Measurements from ENCODE around the gene CEP57L1.
A peak's percentile ranks its signal among the peaks of the same experiment; 100 is the strongest.
"Not testable (repeated sequence)": the region's sequence is repeated elsewhere in the genome, so short reads cannot be mapped to it uniquely, and the experiment has no call there.

CEP57L1 gene

DNA sequence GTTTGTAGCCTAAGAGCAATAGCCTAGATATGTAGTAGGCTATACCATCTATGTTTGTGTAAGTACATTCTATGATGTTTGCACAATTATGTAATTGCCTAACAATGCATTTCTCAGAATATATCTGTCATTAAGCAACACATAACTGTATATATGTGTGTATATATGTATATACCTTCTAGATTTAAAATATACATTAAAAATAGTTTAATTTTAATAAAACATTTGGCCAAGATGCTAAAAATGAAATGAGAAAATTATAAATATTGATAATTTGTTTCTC, 21.2 kb upstream of the CEP57L1 start:
- DNase-seq, result no peak

DNA sequence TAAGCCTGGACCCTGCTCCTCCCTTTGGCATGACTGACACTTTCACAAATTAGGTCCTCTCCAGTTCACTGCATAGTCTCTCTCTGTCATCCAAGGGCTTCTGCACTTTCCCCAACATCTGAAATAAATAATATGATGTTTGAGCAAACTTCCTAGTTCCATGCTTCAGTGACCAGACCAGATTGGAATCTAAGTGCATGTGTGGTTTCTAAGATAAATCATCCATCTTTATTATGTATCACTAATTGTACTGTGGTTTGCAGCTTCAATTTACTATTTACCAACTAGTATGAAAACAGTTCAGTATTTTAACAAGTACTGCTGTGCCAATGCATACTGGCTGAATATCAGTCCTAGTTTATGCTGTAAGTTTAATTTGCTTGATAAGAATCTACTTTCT, 19.4 kb upstream of the CEP57L1 start:
- DNase-seq, result no peak

DNA sequence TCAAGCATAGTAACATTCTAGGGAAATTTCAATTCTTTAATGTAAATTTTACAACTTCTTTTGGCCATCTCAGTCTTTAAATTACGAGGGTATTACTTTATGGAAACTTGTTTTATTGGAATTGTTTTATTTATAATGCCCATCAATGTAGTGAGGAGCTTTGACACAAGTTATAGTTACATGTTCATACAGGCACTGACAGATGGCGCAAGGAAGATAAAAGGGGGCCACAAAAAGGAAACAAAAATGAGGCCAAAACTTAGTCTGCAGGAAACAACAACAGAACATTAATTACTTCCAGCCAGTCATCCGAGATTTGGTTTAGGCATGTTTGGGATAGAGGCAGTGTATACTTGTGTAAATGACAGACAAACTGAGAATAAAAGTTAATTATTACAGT, 18.9 kb upstream of the CEP57L1 start:
- DNase-seq, result no peak

DNA sequence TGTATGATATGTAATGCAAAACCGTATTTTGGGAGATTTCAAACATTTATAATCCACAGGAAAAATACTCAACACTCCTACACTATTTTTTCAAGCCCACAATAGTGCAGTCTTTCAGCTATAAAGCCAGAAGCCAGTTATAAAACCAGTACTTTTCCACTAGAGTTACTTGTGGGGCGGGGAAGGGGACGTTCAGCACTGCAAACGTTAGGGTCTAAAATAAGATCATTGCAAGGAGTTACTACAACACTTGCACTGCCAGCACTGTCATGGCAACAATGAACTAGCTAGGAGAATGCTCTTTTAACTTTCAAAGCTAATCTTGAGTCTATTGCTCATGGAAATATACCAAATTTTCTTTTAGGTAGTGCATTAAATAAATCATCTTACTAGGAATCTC, 15.3 kb upstream of the CEP57L1 start:
- DNase-seq, result no peak

DNA sequence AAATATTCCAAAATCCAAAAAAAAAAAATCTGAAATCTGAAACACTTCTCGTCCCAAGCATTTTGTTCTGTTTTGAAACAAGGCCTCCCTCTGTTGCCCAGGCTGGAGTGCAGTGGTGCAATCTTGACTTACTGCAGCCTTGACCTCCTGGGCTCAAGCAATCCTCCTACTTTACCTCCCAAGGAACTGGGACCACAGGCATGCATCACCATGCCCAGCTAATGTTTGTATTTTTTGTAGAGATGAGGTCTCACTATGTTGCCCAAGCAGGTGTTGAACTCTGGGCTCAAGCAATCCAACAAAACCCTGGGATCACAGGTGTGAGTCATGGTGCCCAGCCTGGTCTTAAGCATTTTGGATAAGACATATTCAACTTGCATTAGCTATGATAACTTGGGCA, 14.3 kb upstream of the CEP57L1 start:
- DNase-seq, result no peak

DNA sequence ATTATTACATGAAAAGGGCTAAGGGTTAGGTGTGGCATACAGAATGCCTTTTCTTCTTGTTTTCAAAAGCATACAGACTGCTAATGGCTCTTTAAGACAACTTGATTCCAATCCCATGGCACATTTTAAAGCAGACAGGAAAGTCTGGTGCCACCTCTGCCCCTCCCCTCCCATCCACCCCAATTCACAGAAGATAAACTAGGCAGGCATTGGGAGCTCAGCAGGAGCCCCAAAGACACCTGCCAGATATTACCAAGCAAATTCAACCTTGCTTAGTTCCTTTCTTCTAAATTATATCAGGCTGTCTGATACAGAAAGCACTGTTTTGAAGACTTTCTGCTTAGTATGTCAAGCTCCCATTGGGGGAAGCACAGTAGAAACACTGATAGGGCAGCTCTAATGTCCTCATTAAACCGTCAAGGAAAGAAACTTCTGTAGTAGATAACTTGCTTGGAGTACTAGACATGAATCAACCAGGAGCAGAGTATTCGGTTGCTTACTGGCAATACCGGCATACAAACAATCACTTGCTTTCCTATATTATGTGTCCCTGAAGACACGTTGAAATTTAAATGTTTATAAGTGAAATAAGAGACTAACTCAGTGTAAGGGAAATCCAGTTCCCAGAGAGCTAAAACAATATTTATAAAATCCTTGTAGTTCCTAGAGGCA, 13.7 kb upstream of the CEP57L1 start:
- DNase-seq, result no peak

DNA sequence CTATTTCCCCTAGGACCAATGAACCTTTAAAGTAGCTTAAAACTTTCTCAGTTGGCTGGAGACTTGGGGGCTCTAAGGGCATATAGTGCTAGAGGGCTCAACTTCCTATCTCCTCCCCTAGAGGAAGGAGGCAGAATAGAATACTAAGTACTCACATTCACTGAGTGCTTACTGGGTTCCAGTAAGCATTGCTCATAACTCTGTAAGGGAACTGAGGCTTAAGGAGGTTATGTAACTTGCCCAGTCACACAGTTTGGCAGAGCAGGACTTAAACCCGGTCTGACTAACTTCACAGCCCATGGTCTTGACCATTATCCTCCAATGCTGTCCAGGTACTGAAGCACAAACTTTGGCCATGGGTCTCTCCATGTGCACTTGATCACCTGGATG, 13.1 kb upstream of the CEP57L1 start:
- DNase-seq, result peak; percentile 84

DNA sequence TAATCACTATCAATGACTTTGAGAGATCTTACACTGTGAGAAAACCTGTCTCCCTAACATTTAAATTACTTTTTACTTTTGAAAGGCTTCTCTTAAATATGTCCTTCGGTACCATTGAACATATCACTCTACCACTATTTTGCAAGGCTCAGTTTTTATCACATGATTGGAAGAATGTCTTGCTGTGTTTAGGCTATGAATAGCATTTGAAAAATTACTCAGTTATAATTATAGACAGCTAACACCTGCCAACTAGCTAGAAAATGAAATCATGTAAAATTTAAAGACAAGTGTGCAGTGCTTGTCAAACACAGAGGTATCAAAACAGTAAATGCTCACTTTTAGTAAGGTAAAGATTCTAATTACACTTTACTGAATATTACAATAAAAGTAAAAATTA, 11.7 kb upstream of the CEP57L1 start:
- no peak for DNase-seq

DNA sequence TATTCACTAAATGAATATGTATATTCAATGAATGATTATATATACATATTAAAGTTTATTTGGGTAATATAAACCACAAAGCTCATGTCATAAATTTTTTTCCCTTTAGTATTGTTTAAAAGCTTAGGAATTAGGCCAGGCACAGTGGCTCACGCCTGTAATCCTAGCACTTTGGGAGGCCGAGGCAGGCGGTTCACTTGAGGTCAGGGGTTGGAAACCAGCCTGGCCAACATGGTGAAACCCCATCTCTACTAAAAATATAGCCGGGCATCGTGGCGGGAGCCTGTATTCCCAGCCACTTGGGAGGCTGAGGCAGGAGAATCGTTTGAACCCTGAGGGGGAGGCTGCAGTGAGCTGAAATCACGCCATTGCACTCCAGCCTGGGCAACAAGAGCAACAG, 11.2 kb upstream of the CEP57L1 start:
- not testable (repeated sequence) for DNase-seq

DNA sequence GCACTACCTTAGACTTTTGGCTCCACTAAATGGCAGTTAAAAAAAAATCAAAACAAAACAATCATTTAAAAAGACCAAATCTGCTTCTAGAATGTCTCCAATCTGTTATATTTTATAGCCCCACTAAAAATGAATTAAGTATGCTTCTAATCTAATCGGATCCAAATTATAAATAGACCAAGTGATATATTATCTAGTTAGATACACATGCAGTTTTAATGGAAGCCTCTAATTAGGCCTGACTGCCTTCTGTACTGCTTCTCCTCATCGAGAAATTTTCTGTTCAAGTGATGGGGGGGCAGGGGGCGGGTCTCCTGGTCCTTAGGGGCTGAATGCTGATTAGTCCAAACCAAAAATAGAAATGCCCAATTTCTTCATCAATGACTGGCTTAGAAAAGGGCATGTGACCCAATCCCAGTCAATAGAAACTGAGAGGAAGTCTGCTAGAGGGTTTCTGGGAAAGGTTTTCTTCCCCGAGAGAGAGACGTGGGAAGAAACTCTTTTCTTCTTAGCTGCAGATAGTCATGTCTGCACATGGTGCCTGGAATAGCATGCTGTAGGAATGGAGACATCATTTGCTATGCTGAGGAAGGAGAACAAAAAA, 7.5 kb upstream of the CEP57L1 start:
- DNase-seq, result peak; percentile 23

DNA sequence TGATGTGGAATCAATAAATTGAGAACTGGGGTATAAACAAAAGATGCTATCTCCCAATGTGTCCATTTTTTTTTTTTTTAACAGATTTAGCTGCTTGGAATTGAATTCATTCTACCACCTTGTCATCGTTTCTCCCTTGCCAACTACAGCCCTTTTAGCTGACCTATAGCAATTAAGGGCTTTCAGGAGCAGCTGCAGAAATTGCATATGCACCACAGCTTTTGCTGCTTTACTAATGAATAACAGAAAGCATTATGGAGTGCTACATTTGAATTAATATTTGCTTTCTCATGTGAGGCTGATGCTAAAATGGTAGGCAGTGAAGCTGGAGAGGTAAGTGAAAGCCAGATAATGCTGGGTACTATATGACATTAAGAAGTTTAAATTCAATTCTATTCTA, 6.3 kb upstream of the CEP57L1 start:
- DNase-seq, result no peak

DNA sequence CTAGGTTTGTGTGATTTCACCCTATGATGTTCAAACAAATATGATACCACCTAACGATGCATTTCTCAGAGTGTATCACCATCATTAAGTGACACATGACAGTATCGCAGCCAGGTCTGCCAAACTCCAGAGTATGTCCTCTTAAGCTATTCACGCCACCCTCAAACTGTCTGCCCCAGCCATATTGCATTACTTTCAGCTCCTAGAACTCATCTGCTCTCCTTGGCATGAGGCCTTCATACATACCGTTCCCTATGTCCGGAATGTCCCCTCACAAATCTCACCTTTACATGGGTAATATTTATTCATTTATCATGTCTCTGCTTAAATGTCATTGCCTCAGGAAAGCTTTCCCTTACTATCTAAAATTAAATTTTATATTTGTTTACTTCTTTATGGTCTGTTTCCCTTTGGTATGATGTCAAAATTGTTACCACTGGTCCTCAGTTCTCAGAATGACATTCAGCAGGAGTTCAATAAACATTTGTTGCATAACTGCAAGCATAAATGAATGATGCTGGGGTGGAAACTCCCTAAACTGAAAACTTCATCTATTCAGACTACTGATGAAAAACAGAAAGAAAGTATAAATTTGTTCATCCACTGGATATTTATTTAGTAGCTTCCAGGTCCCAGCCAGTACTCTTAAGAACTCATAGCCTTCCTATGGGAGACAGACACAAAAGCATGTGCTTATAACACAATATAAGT, 3.8 kb upstream of the CEP57L1 start:
- DNase-seq, result no peak

DNA sequence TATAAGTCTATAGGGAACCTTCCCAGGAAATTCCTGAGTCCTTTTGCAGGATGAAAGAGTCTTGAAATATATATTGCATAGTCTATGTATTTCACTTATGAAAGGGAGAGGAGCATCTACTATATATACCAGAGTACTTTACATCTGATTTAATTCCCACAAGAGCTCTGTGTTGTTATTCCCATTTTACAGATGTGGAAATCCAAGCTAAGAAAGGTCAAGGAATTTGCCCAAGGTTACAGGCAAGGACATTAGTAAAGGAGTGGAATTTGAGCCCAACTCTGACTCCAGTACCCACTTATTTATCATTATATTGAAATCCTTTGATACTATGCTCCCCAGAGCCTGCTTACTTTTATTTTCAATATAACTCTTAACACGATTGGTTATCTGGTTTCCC, 3.2 kb upstream of the CEP57L1 start:
- no peak for DNase-seq

DNA sequence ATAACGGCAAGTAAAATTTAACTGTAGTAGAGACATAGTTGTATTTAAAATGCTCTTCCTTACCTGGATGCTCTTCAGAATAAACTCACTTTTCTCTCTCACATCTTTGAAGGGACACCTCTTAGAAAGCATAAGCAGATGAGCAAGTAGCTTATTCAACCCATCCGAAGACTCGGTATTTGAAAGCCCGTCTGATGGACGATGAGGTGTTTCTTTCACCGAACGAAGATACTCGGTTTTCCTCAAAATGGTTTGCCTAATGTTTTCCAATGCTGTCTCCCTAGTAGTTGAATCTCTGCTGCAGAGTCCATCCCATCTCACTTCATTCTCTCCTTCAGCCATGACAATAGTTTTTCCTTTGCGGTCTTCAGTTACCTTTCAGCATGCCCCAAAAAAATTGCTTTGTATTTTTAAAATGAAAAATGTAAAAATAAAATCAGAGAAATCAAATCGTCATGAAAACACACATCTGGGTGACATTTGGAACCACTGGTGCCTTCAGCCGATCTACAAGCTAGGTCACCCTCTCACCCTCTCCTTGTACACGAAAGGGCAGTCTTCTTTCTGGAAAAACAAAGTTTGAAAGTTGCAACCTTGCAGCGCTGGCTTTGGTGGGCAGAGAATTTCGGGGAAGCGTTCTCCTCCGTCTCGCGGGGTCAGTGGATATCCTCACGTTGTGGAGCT, 1.4 kb upstream of the CEP57L1 start:
- DNase-seq, result no peak

DNA sequence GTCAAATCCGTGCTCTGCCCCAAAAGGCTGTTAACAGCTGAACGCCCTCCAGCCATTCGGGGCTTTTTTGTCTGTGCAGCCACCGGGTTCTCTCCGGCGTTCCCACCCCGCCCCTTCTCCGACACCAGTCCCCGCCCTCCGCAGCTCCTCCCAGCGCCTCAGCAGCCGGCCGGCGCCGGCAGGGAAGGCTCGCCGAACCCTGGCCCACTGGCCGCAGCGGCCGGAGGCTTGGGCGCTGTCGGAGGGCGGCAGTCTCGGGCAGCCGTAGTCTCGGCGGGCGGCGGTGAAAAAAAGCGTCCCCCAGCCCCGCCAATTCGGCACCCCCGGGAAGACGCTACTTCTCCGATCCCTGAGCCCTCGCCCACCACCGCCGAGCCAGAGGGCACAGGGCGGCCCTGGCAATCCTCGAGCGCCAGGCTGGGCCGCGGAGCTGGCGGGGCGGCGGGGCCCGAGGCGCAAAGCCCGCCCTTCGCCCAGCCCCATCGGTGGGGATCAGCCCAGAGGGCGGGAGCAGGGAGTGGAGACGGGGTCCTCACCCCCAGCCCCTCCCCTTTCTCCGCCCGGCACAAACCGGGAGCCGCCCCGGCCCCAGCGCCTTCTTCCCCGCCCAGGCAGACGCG, 781 bp upstream of the CEP57L1 start, which contains the start of gene SESN1:
Gene SESN1, minus strand, starts transcription at position 431 of the 620 bp plus-strand sequence. CDS start 773 bp downstream, outside the sequence.
- peak; percentile 76 for DNase-seq

DNA sequence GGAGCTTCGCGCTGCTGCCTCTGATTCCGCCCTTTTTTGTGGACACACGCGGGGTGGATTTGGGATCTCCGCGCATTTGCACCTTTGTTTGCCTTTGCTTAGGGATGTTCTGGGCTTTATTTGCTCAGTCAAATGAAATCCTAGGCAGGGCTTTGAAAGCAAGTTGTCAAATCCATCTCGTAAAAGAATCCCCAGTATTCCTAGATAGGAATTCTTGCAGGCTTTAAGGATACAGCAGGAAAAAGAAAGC, 453 bp downstream of the CEP57L1 start:
- DNase-seq, result no peak

DNA sequence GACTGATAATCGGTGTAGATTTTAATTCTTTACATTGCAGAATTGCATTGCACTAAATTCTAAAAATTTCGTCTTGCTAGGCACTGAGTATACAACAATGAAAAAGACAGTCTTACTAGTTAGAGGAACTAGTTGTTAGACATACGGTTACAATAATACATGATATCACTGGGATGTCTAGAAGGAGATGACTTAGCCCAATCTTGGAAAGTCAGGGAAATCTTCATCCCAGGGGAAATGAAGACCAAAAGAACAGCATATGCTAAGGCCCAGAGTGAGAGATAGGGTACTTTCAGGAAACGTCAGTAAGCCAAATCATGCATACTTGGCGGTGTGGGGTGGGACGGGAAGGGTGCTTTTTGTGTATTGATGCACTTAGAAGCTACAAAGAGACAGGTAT, 901 bp downstream of the CEP57L1 start:
- no peak for DNase-seq

DNA sequence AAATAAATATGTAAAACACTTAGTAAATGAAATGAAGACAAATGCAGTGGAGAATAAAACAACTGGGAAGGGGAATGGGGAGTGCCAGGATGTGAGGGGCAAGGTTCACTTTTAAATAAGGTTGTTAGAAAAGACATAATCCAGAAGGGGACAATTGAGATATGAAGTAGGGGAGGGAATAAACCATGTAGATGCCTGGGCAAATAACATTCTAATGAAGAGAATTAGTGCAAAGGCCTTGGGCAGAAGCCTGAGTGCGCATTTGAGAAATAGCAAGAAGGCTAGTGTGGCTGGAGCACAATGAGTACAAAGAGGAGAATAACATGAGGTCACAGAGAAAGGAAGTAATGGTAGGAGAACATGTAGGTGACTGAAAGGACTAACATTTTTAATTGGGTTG, 2.4 kb downstream of the CEP57L1 start:
- no peak for DNase-seq

DNA sequence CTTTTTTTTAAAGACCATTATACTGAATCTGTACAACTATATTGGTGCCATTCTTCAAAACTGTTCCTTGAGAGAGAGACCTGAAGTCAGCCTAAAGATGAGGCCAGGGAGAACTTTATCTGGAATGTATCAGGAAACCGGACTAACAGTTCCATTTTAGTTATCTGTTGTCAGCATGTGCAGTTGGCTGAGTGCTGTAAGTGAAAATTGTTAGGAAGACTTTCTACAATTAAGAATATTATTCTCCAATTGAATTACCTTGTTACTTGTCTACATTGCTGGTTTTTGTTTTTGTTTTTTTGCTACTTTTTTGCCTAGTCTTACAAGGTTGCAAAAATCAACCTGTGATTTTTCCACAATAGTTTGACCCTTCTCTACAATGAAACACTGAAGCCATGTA, 7.5 kb downstream of the CEP57L1 start:
- DNase-seq, result no peak

DNA sequence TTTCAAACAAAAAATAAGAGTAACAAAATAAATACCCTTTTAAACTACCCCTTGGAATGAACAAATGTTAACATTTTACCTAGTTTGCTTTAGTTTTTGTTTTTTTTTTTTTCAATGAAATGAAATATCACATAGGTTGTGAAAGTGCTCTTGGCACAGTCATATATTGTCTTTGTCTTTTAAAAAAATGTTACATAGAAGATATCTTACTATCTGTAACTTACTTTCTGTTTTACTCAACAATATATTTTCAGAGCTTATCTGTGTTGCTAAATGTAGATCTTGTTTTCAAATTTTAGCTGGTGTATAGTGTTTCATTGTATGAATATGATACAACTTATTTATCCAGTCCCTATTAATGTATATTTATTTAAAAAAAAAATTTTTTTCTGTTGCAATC, 8.6 kb downstream of the CEP57L1 start:
- DNase-seq, result no peak

DNA sequence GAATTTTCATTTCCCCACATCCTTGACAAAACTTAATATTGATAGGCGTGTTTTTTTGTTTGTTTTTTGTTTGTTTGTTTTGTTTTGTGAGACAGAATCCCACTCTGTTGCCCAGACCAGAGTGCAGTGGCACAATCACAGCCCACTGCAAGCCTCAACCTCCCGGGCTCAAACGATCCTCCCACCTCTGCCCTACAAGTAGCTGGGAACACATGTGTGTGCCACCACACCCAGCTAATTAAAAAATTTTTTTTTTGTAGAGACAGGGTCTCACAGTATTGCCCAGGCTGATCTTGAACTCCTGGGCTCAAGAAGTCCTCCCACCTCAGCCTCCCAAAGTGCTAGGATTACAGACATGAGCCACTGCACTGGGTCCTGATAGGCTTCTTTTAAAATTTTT, 9.2 kb downstream of the CEP57L1 start:
- no peak for DNase-seq

DNA sequence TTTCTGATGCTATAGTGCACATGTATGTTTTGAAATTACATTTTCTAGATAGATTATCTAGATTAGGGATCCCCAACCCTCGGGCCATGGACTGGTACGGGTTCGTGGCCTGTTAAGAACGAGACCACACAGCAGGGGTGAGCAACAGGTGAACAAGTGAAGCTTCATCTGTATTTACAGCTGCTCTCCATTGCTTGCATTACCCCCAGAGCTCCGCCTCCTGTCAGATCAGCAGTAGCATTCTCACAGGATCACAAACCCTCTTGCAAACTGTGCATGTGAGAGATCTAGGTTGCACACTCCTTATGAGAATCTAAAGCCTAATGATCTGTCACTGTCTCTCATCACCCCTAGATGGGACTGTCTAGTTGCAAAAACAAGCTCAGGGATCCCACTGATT, 10.4 kb downstream of the CEP57L1 start:
- no peak for DNase-seq

DNA sequence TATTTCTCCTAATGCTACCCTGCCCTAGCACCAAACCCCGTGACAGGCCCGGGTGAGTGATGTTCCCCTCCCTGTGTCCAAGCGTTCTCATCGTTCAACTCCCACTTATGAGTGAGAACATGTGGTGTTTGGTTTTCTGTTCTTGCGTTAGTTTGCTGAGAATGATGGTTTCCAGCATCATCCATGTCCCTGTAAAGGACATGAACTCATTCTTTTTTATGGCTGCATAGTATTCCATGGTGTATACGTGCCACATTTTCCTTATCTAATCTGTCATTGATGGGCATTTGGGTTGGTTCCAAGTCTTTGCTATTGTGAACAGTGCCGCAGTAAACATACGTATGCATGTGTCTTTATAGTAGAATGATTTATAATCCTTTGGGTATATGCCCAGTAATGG, 14.4 kb downstream of the CEP57L1 start:
- DNase-seq, result not testable (repeated sequence)

DNA sequence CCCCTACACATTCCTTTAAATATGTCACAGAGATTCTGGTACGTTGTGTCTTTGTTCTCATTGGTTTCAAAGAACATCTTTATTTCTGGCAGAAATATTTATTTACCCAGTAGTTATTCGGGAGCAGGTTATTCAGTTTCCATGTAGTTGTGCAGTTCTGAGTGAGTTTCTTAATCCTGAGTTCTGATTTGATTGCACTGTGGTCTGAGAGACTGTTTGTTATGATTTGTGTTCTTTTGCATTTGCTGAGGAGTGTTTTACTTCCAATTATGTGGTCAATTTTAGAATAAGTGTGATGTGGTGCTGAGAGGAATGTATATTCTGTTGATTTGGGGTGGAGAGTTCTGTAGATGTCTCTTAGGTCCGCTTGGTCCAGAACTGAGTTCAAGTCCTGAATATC, 17.4 kb downstream of the CEP57L1 start:
- not testable (repeated sequence) for DNase-seq
